Stimulated activated CD4-positive, alpha-beta T cell treated with anti-CD3 and anti-CD28 coated beads, Interleukin-12 subunit alpha, Interleukin-12 subunit beta, amount 100 ng/mL, for 4 hours (primary cell): Measurements from ENCODE around the gene PODN.

Experiments used
- DNase-seq: peaks from one replicate; pipeline ENCODE4 v3.0.0-alpha.2; 2020

Gene PODN, protein sequence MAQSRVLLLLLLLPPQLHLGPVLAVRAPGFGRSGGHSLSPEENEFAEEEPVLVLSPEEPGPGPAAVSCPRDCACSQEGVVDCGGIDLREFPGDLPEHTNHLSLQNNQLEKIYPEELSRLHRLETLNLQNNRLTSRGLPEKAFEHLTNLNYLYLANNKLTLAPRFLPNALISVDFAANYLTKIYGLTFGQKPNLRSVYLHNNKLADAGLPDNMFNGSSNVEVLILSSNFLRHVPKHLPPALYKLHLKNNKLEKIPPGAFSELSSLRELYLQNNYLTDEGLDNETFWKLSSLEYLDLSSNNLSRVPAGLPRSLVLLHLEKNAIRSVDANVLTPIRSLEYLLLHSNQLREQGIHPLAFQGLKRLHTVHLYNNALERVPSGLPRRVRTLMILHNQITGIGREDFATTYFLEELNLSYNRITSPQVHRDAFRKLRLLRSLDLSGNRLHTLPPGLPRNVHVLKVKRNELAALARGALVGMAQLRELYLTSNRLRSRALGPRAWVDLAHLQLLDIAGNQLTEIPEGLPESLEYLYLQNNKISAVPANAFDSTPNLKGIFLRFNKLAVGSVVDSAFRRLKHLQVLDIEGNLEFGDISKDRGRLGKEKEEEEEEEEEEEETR

GRCh38 chr1:53061859-53062707 is at the start of gene PODN:
TSS of gene PODN (plus strand) at chr1:53062213. CDS start at chr1:53069856, 7,643 bp downstream.
- no peak for DNase-seq

DNA sequence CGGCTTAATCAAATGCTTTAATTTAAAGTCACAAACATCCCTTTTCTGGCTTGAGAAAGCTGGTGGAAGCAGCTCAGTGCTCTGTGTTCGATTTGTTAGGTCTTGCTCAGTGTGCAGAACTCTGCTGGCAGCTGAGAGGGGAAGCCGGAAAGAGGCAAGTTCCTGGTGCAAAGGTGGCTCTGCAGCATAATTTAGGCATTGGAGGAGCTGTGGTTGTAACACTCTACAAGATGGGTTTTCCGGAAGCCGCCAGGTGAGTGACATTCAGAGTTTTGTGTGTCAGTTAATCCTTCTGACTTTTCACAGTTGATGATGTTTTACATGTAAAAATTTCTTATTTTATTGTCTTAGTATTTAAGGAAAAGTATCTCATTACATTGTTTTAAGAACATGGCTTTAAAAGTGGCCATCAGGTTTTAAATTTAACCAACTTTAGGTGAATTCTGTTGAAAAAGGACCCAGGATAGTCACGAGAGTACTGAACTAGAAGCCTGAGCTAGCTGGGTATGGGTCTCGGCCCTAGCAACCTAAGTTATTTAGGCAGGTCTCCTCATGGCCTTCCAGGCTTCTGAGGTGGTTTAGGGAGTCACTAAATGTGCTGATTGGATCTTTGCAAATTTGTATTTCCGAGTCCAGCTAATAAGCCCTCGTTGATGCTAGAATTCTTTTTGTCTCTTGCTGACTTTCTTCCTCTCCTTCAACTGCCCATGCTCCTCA is 47.1 kb upstream of the PODN start:
- DNase-seq, result peak; percentile 51

DNA sequence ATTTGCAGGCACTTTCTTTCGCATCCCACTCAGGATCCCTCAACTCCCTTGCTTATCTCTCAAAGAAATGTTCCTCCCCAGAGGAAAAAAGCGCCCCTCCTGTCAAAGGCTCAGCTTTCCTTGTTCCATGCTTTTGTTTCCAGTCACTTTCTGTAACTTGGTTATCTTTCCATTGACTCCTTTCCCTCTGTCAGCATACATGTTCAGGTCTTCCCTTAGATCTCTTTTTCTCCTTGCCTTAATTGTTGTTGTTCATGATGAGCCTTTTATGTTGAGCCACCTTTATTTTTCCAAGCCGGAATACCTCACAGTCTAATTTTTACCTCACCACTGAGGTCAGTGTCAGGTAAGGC is 46.5 kb upstream of the PODN start:
- DNase-seq, result no peak

DNA sequence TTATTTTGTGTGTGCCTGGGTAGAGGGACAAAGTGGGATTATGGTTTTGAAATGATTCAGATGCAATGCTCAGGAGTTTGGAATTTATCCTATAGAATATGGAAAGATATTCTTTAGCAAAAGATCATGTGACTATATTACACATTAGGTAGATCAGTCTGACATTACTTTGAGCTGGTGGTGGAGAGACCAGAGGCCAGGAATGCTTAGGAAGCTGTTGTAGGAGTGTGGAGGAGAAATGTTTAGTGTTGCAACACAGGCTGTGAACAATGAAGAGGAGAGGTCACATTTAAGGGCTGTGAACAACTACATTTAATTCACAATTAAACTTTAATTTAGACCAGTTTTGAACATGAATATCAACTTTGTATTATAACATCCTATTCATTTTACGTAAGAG is 45.3 kb upstream of the PODN start:
- DNase-seq, result no peak

DNA sequence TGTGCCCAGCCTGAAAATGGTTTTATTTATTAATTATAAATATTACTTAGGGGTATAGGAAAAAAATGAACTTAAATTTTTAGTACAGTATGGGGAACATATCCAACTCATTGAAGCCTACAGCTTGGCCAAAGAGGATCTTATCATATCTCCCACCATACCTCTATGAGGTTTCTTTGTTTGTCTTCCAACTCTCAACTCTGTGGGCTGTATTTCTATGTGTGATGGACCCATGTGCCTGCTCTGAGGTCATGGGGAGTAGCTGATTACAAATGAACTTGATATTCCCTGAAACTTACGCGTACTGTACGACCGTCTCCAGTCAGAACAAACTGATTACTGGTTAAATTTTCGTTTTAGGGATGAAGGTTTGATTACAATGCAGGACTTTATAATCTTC is 41.4 kb upstream of the PODN start:
- DNase-seq, result no peak

DNA sequence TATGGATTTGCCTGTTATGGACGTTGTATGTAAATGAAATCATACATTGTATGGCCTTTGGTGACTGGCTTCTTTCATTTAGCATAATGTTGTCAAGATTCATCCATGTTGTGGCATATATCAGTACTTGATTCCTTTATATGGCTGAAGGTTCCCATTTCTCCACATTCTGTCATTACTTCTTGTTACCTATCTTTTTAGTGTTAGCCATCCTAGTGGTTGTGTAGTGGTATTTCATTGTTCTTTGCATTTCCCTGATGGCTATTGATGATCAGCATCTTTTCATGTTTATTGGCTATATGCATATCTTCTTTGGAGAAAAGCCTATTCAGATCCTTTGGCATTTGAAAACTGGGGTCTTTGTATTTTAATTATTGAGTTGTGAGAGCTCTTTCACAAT is 39.8 kb upstream of the PODN start:
- no peak for DNase-seq

DNA sequence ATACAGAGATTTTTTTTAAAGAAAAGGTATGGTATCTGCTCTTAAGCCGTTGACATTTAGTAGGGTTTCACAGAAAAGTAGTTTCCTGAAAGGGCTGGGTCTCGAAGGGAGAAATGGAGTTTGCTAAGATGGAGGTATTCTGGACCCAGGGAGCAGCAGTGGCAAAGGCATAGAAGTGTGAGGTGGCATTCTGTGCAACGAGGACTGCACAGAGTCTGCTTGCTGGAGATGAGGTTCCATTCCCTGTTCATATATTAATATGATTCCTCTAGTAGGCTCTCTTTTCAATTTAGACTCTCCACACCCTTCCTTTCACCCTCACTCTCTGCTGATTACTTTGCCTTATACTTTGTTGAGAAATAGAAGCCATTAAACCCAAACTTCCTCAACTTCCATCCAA is 38.5 kb upstream of the PODN start:
- DNase-seq, result no peak

GRCh38 chr1:53024117-53024516 is 37.9 kb upstream of the PODN start:
- DNase-seq, result no peak

- no peak for DNase-seq
Observed at GRCh38 chr1:53025034-53025768, 36.8 kb upstream of the PODN start.

- DNase-seq, result no peak
Observed at GRCh38 chr1:53025769-53026112, 36.3 kb upstream of the PODN start.

DNA sequence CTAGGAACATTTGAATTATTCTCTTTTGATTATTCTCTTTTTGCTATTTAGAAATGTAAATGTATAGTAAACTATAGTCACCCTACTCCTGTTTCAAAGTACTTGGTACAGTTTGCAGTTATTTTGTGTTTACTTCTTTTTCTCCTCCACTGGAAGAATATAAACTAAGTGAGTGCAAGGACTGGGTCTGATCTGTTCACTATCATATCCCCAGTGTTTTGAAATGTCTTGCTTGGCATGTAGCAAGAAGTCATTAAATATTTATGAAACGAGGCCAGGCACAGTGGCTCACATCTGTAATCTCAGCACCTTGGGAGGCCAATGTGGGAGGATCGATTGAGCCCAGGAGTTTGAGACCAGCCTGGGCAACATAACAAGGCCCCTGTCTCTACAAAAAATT is 35.8 kb upstream of the PODN start:
- DNase-seq, result no peak

DNA sequence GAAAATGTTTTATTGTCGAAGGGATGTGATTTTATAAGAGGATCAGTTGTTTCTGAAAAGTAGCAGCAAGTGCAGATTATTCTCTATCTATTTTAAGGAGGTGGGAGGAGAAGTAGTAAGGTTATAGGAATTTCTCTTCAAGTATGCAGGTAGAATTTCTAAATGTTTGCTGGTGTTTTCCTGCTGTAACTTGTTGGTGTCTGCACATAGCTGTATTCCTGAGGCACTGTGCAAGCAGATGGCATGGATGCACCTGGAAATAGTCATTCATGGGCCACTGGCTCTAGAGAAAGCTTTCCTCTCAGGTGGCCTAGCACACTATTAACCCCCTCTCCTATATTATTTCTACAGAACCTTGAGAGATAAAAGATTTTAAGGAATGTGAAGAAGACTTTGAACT is 30.3 kb upstream of the PODN start:
- DNase-seq, result no peak

DNA sequence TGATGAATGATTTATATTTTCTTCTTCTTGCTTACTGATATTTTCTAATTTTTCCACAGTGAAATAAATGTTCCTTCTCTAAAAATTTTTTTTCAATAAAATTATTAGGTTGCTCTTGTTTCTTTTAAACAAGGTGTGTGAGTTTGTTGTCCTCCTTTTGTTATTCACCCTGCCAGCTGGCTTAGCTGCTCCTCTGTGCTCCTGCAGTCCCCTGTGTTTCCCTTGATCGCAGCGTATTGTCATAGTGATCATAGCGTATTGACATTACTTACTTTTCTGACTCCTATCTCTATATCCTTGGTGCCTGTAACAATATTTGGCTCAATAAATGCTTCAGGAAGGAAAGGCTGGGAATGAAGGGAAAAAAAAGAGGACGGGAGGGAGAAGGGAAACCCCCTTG is 24.9 kb upstream of the PODN start:
- DNase-seq, result no peak

DNA sequence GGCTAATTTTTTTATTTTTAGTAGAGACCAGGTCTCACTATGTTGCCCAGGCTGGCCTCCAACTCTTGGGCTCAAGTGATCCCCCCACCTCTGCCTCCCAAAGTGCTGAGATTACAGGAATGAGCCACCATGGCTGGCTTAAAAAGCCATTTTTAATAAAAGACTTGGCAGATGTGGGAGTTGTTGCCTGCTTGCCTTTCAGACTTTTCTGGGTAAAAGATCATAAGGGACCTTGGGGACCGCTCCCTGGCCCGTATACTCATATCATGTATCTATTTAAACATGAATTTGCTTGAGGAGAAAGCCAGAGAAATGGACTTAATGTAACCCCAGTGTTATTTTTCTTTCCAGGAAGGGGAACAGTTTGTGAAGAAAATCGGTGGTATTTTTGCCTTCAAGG is 23.4 kb upstream of the PODN start:
- DNase-seq, result no peak

GRCh38 chr1:53043271-53043670 is 18.7 kb upstream of the PODN start:
- DNase-seq, result no peak

- no peak for DNase-seq
Observed at GRCh38 chr1:53044926-53045325, 17.1 kb upstream of the PODN start.

DNA sequence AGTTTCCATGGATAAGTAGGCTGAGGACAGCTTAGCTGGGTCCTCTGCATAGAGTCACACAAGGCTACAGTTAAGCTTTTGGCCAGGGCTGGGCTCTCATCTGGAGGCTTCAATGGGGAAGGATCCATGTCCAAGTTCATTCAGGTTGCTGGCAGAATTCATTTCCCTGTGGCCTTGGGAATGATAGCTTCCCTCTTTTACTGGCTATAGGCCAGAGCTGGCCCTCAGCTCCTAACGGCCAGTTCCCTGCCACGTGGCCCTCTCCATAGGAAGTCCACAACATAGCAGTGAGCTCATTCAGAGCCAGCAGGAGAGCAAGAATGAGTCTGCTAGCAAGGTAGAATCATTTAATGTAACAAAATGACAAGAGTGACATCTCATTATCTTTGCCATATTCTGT is 15.1 kb upstream of the PODN start:
- no peak for DNase-seq

DNA sequence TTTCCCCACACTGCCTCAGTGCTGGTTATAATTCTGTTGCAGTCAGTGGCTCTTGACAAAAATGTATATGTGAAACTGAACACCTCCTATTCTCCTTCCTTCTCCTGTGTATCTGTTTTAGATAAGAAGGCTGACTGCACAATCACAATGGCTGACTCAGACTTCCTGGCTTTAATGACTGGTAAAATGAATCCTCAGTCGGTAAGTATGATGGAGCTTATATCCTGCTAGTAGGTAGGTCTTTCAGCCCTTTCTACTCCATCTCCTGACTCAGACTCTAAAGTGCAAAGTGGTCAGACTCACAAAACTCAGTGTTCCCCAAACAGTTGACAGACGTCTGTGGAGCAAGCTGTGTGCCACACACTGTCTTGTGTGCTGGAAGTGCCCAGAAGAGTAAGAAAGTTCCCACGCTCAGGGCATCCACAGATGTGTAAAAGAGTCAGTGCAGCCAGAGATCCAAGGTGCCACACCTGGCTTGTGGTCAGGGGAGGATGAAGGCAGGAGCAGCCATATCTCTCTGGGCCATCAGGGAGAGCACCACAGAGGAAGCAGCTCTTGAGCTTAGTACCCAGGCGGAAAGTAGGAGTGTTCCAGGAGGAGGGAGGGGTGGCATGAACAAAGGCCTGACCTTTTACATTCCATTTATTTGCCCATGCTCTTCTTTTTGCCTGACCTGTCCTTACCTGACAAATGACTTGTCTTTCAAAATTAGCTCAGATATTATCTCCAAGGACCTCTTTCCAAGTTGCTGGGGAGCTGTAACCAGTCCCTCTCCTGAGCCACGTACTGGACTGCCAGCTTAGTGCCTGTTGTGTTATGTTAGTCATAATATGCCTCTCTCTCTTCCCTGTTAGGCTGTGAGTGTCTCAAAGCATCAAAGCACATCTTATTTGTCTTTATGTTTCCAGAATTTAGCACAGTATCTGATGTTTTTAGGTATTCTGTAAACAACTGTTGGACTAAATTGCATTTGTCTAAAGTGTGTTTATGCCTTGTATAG is 14.0 kb upstream of the PODN start:
- no peak for DNase-seq

DNA sequence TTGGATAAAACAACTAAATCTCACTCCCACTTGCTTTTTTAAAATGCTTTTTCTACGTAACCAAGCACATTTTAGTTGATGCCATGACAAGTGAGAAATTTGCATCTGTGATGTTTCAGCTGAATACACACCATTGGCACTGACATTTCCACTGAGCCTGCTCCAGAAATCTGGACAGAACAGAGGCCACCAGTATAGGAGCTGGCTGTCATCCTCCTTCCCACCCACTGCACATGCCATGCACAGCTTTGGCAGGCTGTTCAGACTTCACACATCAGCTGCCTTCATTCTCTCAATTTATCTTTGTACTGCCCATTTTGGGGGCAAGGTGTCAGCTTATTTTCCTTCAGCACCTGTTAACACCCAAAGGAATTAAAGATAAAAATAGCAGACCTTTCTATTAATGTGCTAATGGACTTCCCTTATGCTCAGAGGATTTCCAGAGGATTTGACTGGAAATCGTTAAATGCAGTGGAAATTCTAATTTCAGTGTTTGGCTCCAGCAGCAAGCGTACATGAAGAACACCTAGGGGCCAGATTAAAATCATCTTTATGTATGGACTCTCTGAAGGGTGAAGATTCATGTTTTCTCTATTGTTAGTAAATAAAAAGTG is 12.9 kb upstream of the PODN start:
- no peak for DNase-seq

- no peak for DNase-seq
Observed at GRCh38 chr1:53049574-53049967, 12.4 kb upstream of the PODN start.

GRCh38 chr1:53050310-53050709 is 11.7 kb upstream of the PODN start:
- DNase-seq, result no peak
